Measurements from ENCODE around the gene CPA2.
"Not testable (repeated sequence)": the region's sequence is repeated elsewhere in the genome, so short reads cannot be mapped to it uniquely, and the experiment has no call there.

CPA2 gene

DNA sequence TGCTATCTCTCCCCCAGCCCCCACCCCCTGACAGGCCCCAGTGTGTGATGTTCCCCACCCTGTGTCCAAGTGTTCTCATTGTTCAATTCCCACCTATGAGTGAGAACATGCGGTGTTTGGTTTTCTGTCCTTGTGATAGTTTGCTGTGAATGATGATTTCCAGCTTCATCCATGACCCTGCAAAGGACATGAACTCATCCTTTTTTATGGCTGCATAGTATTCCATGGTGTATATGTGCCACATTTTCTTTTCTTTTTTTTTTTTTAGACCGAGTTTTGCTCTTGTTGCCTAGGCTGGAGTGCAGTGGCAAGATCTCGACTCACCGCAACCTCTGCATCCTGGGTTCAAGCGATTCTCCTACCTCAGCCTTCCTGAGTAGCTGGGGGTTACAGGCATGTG is 17.8 kb upstream of the CPA2 start:
- H3K27me3 ChIP-seq (ENCODE audit: control insufficient read depth, insufficient read depth, low read length, poor library complexity, severe bottlenecking); H3K27ac ChIP-seq (ENCODE audit: insufficient read depth, low read depth, low read length, poor library complexity, severe bottlenecking); H3K4me3 ChIP-seq (ENCODE audit: insufficient read depth, low read depth, low read length); H3K9me3 ChIP-seq (ENCODE audit: control insufficient read depth, low read length); H3K36me3 ChIP-seq (ENCODE audit: control insufficient read depth, insufficient read depth, low read length); H3K4me1 ChIP-seq (ENCODE audit: control insufficient read depth, insufficient read depth, low read length): not testable (repeated sequence)
- WGBS, 2 experiments = 86 to 95% methylated on average over 5 of the region's 5 CpGs

DNA sequence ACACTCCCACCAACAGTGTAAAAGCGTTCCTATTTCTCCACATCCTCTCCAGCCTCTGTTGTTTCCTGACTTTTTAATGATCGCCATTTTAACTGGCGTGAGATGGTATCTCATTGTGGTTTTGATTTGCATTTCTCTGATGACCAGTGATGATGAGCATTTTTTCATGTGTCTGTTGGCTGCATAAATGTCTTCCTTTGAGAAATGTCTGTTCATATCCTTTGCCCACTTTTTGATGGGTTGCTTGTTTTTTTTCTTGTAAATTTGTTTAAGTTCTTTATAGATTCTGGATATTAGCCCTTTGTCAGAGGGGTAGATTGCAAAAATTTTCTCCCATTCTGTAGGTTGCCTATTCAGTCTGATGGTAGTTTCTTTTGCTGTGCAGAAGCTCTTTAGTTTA is 17.0 kb upstream of the CPA2 start:
- 86% methylated on average over 1 of the region's 3 CpGs; no CpG with 5 or more reads in 1 of the 2 experiments for WGBS, 2 experiments
- H3K4me1 ChIP-seq (ENCODE audit: control insufficient read depth, insufficient read depth, low read length); H3K36me3 ChIP-seq (ENCODE audit: control insufficient read depth, insufficient read depth, low read length); H3K27ac ChIP-seq (ENCODE audit: insufficient read depth, low read depth, low read length, poor library complexity, severe bottlenecking); H3K4me3 ChIP-seq (ENCODE audit: insufficient read depth, low read depth, low read length); H3K9me3 ChIP-seq (ENCODE audit: control insufficient read depth, low read length); H3K27me3 ChIP-seq (ENCODE audit: control insufficient read depth, insufficient read depth, low read length, poor library complexity, severe bottlenecking): not testable (repeated sequence)

DNA sequence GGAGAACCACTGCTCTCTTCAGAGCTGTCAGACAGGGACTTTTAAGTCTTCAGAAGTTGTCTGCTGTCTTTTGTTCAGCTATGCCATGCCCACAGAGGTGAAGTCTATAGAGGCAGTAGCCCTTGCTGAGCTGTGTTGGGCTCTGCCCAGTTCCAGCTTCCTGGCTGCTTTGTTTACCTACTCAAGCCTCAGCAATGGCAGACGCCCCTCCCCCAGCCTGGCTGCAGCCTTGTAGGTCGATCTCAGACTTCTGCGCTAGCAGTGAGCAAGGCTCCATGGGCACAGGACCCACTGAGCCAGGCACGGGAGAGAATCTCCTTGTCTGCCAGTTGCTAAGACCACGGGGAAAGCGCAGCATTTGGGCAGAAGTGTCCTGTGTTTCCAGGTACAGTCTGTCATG is 12.1 kb upstream of the CPA2 start:
- Histone ChIP-seq H3K36me3 (ENCODE audit: control insufficient read depth, insufficient read depth, low read length) (no peaks in the 10 kb centered on the region), H3K9me3 (ENCODE audit: control insufficient read depth, low read length) (peaks cover 8% of the 10 kb centered on the region), H3K27me3 (ENCODE audit: control insufficient read depth, insufficient read depth, low read length, poor library complexity, severe bottlenecking) (no peaks in the 10 kb centered on the region), H3K4me3 (ENCODE audit: insufficient read depth, low read depth, low read length) (no peak overlapping the region), H3K27ac (ENCODE audit: insufficient read depth, low read depth, low read length, poor library complexity, severe bottlenecking) (no peak overlapping the region), H3K4me1 (ENCODE audit: control insufficient read depth, insufficient read depth, low read length) (peaks cover 4% of the 10 kb centered on the region)
- 76% methylated on average over 6 of the region's 6 CpGs for WGBS, 2 experiments

DNA sequence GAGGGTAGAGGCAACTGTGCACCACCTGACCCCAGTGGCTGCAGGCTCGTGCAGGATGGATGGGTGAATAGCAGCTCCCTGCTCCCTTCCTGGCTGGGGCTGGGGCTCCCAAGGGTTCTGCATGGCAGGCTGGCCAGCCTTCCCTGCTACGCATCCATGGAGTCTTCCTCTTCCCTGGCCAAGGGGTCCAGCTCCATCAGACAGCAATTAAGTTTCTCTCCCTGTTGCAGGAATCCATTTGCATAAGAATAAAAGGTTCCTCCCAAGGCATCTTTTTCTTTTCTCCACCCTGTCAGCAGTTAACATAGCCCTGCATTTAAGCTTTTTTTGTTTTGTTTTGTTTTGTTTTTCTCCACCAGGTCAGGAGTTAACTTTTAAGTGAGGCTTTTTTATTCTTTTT is 10.0 kb upstream of the CPA2 start:
- H3K9me3 ChIP-seq (ENCODE audit: control insufficient read depth, low read length) = peaks cover 8% of the 10 kb centered on the region
- no peak overlapping the region for H3K27ac ChIP-seq (ENCODE audit: insufficient read depth, low read depth, low read length, poor library complexity, severe bottlenecking)
- WGBS, 2 experiments = 49 to 62% methylated on average over 2 of the region's 2 CpGs
- H3K36me3 ChIP-seq (ENCODE audit: control insufficient read depth, insufficient read depth, low read length) = no peaks in the 10 kb centered on the region
- H3K4me1 ChIP-seq (ENCODE audit: control insufficient read depth, insufficient read depth, low read length) = peaks cover 12% of the 10 kb centered on the region
- no peaks in the 10 kb centered on the region for H3K27me3 ChIP-seq (ENCODE audit: control insufficient read depth, insufficient read depth, low read length, poor library complexity, severe bottlenecking)
- H3K4me3 ChIP-seq (ENCODE audit: insufficient read depth, low read depth, low read length) = no peak overlapping the region

DNA sequence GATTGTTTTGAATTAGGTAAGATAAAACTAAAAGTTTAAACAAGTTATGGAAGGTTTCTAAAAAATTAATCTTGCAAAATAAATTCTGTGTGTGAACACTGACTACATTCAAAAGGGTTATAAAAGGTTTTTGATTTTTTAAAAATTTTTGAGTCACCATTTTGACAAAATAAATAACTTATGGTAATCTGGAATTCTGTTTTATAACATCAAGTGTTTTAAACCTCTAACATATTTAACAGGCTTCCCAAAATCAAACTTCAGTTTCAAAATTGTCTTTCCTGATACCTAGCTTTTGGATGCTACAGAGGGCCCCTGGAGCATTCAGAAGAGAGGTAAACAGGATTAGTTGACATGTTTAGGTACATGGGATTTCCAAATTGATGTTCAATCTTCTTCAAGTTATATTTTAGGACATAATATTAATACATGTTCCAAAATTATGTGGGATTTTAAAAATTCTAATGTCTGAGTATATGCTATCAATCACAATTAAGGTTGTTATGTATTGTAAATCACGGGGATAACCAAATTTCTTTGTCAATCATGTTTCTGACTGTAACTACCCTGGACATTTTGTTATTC is 8.1 kb upstream of the CPA2 start:
- Histone ChIP-seq H3K36me3 (ENCODE audit: control insufficient read depth, insufficient read depth, low read length) (no peaks in the 10 kb centered on the region), H3K9me3 (ENCODE audit: control insufficient read depth, low read length) (peaks cover 8% of the 10 kb centered on the region), H3K27me3 (ENCODE audit: control insufficient read depth, insufficient read depth, low read length, poor library complexity, severe bottlenecking) (no peaks in the 10 kb centered on the region), H3K4me1 (ENCODE audit: control insufficient read depth, insufficient read depth, low read length) (peaks cover 12% of the 10 kb centered on the region), H3K4me3 (ENCODE audit: insufficient read depth, low read depth, low read length) (no peak overlapping the region), H3K27ac (ENCODE audit: insufficient read depth, low read depth, low read length, poor library complexity, severe bottlenecking) (no peak overlapping the region)
- WGBS, 2 experiments = 88 to 89% methylated on average over 1 of the region's 1 CpG

DNA sequence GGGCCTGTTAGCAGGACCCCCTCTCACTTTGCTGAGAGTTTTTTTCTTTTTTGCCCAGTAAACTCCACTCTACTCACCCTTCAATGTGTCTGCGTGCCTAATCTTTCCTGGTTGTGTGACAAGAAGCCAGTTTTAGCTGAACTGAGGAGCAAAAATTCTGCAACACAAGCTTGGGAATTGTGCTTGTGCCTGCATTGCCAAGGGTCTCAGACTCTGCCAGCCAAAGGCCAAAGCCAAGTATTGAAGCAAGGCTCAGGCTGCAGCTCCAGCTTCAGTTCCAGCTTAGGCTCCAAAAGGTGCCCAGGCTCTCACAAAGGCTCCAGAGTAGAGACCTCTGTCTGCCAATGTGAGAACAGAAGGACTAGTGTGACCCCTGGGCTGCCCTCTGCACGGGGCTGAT is 4.2 kb upstream of the CPA2 start:
- Histone ChIP-seq H3K36me3 (ENCODE audit: control insufficient read depth, insufficient read depth, low read length) (no peaks in the 10 kb centered on the region), H3K27me3 (ENCODE audit: control insufficient read depth, insufficient read depth, low read length, poor library complexity, severe bottlenecking) (no peaks in the 10 kb centered on the region), H3K9me3 (ENCODE audit: control insufficient read depth, low read length) (peaks cover 5% of the 10 kb centered on the region), H3K4me1 (ENCODE audit: control insufficient read depth, insufficient read depth, low read length) (peaks cover 15% of the 10 kb centered on the region), H3K27ac (ENCODE audit: insufficient read depth, low read depth, low read length, poor library complexity, severe bottlenecking) (no peak overlapping the region), H3K4me3 (ENCODE audit: insufficient read depth, low read depth, low read length) (no peak overlapping the region)
- 87 to 90% methylated on average over 2 of the region's 2 CpGs for WGBS, 2 experiments

DNA sequence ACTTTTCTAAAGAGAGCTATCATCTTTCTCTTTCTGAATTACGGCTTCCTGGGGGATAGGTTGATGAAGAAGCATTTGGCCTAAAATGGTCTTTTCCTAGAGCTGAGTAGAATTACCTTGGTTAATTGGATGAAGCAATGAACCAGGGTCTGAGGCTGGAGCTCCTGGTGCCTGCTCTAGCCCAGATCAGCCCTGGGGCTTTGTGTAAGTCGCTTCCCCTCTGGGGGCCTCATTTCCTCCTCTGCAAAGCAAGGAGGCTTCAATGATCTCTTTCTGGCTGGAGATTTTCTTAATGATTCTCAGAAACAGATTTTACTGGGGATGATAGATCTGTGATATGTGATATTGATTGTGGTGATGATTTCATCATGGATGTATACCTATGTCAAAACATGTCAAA is 3.5 kb upstream of the CPA2 start:
- H3K9me3 ChIP-seq (ENCODE audit: control insufficient read depth, low read length) = peaks cover under 1% of the 10 kb centered on the region
- H3K4me3 ChIP-seq (ENCODE audit: insufficient read depth, low read depth, low read length) = no peak overlapping the region
- peaks cover 15% of the 10 kb centered on the region for H3K4me1 ChIP-seq (ENCODE audit: control insufficient read depth, insufficient read depth, low read length)
- no peaks in the 10 kb centered on the region for H3K36me3 ChIP-seq (ENCODE audit: control insufficient read depth, insufficient read depth, low read length)
- no peaks in the 10 kb centered on the region for H3K27me3 ChIP-seq (ENCODE audit: control insufficient read depth, insufficient read depth, low read length, poor library complexity, severe bottlenecking)
- H3K27ac ChIP-seq (ENCODE audit: insufficient read depth, low read depth, low read length, poor library complexity, severe bottlenecking) = no peak overlapping the region
- 84% methylated on average over 2 of the region's 2 CpGs for WGBS, 2 experiments

DNA sequence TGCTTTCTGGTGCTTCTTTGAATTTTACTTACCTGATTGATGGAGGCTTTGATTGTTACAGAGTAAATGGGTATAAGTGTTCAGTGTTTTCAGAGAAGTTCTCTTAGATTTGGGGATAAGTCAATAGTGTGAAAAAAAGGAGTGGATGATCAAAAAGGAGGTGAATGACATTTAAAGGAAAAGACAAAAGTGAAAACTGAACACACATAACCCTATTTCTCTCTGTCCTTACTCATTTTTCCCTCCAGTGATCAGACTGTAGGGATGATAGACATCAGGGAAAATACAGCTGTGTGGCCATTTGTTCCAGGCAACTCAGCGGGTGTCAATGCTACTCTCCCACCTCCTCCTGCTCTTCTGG is 278 bp downstream of the CPA2 start:
- Histone ChIP-seq H3K36me3 (ENCODE audit: control insufficient read depth, insufficient read depth, low read length) (no peaks in the 10 kb centered on the region), H3K4me1 (ENCODE audit: control insufficient read depth, insufficient read depth, low read length) (peaks cover 12% of the 10 kb centered on the region), H3K27ac (ENCODE audit: insufficient read depth, low read depth, low read length, poor library complexity, severe bottlenecking) (no peak overlapping the region), H3K27me3 (ENCODE audit: control insufficient read depth, insufficient read depth, low read length, poor library complexity, severe bottlenecking) (no peaks in the 10 kb centered on the region), H3K9me3 (ENCODE audit: control insufficient read depth, low read length) (no peaks in the 10 kb centered on the region), H3K4me3 (ENCODE audit: insufficient read depth, low read depth, low read length) (no peak overlapping the region)
- WGBS, 2 experiments = 84 to 100% methylated on average over 1 of the region's 1 CpG

DNA sequence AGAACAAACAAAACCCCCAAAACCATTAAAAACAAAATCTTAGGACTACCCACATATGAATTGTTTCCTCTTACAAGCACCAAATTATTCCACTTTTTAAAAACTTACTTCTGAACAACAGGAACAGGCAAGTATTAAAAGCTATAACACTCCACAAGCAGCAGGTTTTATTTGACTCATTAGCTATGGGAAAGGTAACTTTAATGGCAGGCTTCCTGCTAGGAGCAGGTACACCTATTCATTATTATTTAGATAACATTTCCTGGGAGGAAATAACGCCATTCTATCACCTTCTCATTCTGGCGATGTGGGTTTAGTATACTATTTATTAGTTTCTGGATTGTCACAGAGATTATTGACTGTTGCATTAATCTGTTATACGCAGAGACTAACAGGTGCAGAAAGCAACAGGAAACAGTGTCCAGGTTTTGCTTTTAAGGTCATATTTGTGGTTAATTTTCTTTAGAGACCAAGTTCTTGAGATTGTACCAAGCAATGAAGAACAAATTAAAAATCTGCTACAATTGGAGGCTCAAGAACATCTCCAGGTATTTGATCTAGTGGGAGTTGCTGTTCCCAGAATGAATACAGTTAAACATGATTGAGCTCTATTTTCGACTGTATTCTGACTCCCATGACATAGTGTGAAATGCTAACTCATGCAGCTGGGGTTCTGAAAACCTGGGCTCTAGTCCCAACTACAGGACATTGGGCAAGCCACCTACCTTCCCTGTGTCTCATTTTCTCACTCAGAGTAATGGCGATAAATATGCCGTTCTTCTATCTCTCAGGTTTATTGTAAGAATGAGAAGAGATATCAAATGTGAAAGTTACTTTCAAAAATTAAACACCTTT is 2.0 kb downstream of the CPA2 start:
- H3K36me3 ChIP-seq (ENCODE audit: control insufficient read depth, insufficient read depth, low read length) = no peaks in the 10 kb centered on the region
- no peak overlapping the region for H3K27ac ChIP-seq (ENCODE audit: insufficient read depth, low read depth, low read length, poor library complexity, severe bottlenecking)
- no peaks in the 10 kb centered on the region for H3K27me3 ChIP-seq (ENCODE audit: control insufficient read depth, insufficient read depth, low read length, poor library complexity, severe bottlenecking)
- no peak overlapping the region for H3K4me3 ChIP-seq (ENCODE audit: insufficient read depth, low read depth, low read length)
- peaks cover 25% of the 10 kb centered on the region for H3K4me1 ChIP-seq (ENCODE audit: control insufficient read depth, insufficient read depth, low read length)
- no peaks in the 10 kb centered on the region for H3K9me3 ChIP-seq (ENCODE audit: control insufficient read depth, low read length)
- 95% methylated on average over 4 to 5 of the region's 6 CpGs for WGBS, 2 experiments

DNA sequence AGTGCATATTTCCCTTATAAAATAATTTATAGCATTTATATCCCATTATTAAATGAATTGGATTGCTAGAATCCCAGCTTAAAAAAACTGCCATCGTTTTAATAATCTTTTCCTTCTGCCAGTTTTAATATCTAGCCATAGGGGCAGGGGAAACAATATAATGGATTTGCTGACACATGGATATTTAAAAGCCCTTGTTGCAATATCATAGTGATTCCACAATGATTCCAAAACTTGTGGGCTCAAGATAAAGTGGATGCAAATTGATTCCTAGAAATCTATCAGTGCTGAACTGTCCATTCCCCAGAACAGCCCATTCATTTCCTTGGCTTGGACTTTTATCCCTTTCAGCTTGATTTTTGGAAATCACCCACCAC is 2.6 kb downstream of the CPA2 start:
- WGBS, 2 experiments = 89% methylated on average over 1 of the region's 1 CpG; no CpG with 5 or more reads in 1 of the 2 experiments
- H3K27ac ChIP-seq (ENCODE audit: insufficient read depth, low read depth, low read length, poor library complexity, severe bottlenecking) = no peak overlapping the region
- H3K9me3 ChIP-seq (ENCODE audit: control insufficient read depth, low read length) = no peaks in the 10 kb centered on the region
- H3K4me1 ChIP-seq (ENCODE audit: control insufficient read depth, insufficient read depth, low read length) = peaks cover 27% of the 10 kb centered on the region
- H3K36me3 ChIP-seq (ENCODE audit: control insufficient read depth, insufficient read depth, low read length) = no peaks in the 10 kb centered on the region
- no peak overlapping the region for H3K4me3 ChIP-seq (ENCODE audit: insufficient read depth, low read depth, low read length)
- H3K27me3 ChIP-seq (ENCODE audit: control insufficient read depth, insufficient read depth, low read length, poor library complexity, severe bottlenecking) = no peaks in the 10 kb centered on the region
